ENCODE measurements around the gene PPM1A. TPM values are rescaled to one million over a fixed set of nuclear protein-coding genes. Genes with fewer than 3 reads are reported as not detected.

The PPM1A gene
- total and polyA plus RNA-seq, 2 of the 13 experiments (the other 11 are each of a cell fraction or from before 2014, with no cell fraction given) = 23.3 to 29.8 TPM

- peak; percentile 66; the same call in 1 of the 2 replicates for TF ChIP-seq ZBTB2 (CRISPR knock-in tag; IDR thresholded peaks at IDR 0.05; ENCODE audit: low read depth)
- no peak for TF ChIP-seq CENPT (CRISPR knock-in tag; IDR thresholded peaks at IDR 0.05; ENCODE audit: low read depth)
- 0 out of 2 replicates have a peak, but pooled peaks have one; percentile 45 for TF ChIP-seq E2F2 (CRISPR knock-in tag; IDR thresholded peaks at IDR 0.05; ENCODE audit: borderline replicate concordance)
- peak; percentile 88; the same call in 1 of the 2 replicates for TF ChIP-seq BRCA1 (CRISPR knock-in tag; IDR thresholded peaks at IDR 0.05)
- TF ChIP-seq MTF2 (CRISPR knock-in tag; IDR thresholded peaks at IDR 0.05; ENCODE audit: borderline replicate concordance) = no peak
- no peak for TF ChIP-seq SNAPC2 (CRISPR knock-in tag; IDR thresholded peaks at IDR 0.05)
- no peak for TF ChIP-seq CSRNP2 (CRISPR knock-in tag; conservative IDR thresholded peaks at IDR 0.05; ENCODE audit: low read depth)
- TF ChIP-seq RNF2 (conservative IDR thresholded peaks at IDR 0.05; ENCODE audit: low read depth) = no peak
- peak; percentile 66 for TF ChIP-seq NFE2L1 (CRISPR knock-in tag; IDR thresholded peaks at IDR 0.05; ENCODE audit: borderline replicate concordance)
- TF ChIP-seq HNF4G (IDR thresholded peaks at IDR 0.05; ENCODE audit: borderline replicate concordance, low read depth, low read length) = no peak
- 0 out of 2 replicates have a peak, but pooled peaks have one; percentile 18 for TF ChIP-seq HNF4G (CRISPR knock-in tag; IDR thresholded peaks at IDR 0.05; ENCODE audit: borderline replicate concordance, low read depth)
- TF ChIP-seq ARID4A (CRISPR knock-in tag; IDR thresholded peaks at IDR 0.05; ENCODE audit: borderline replicate concordance) = peak; percentile 78
- 0 out of 2 replicates have a peak, but pooled peaks have one; percentile 26 for TF ChIP-seq ZNF136 (CRISPR knock-in tag; IDR thresholded peaks at IDR 0.05; ENCODE audit: low read depth)
- TF ChIP-seq MLX (CRISPR knock-in tag; IDR thresholded peaks at IDR 0.05) = no peak
- no peak for TF ChIP-seq PRMT3 (CRISPR knock-in tag; IDR thresholded peaks at IDR 0.05; ENCODE audit: borderline replicate concordance, low read depth)
- no peak for TF ChIP-seq ZNF550 (CRISPR knock-in tag; IDR thresholded peaks at IDR 0.05; ENCODE audit: borderline replicate concordance)
- no peak for TF ChIP-seq ZMYM2 (CRISPR knock-in tag; IDR thresholded peaks at IDR 0.05)
- peak; percentile 76; the same call in 1 of the 2 replicates for TF ChIP-seq TFAP4 (IDR thresholded peaks at IDR 0.05; ENCODE audit: borderline replicate concordance, low read depth)
- no peak for TF ChIP-seq FOXP1 (IDR thresholded peaks at IDR 0.05)
- no peak for TF ChIP-seq FOXP1 (CRISPR knock-in tag; IDR thresholded peaks at IDR 0.05)
Measured at GRCh38 chr14:60248697-60249318, at the start of gene PPM1A (continued).
